Erythroblast (primary cell): ENCODE measurements around the gene MRPL27.

Experiments used
- GATA1 ChIP-seq: IDR thresholded peaks from 2 replicates; pipeline ENCODE4 v1.6.1; 2011; ENCODE audit warnings: low read depth, mild to moderate bottlenecking, control low read depth, low read length, moderate library complexity
- POLR2A ChIP-seq: IDR thresholded peaks from 2 replicates; pipeline ENCODE4 v1.6.1; 2011; ENCODE audit warnings: mild to moderate bottlenecking, low read length

- TF ChIP-seq POLR2A: no peak
- TF ChIP-seq GATA1: no peak
These were observed 721 bp upstream of the MRPL27 start for GRCh38 chr17:50373705-50374104.
